ENCODE results near the gene BBOX1. TPM values are rescaled to one million over a fixed set of nuclear protein-coding genes. Genes with fewer than 3 reads are reported as not detected.

Gene BBOX1
- total RNA-seq, 1 experiment from 2014 or later = not detected

GRCh38 chr11:27162237-27162636, 121.6 kb downstream of the BBOX1 start:
- no peaks in the 10 kb centered on the region for H4K20me1 ChIP-seq (ENCODE audit: insufficient read depth)

More at GRCh38 chr11:27162237-27162636, 121.6 kb downstream of the BBOX1 start:
- ChIA-PET POLR2A (no interaction called here), RAD21 (ENCODE audit: low non-redundant PET in 1 of 2, low total read pairs in 2 of 2, uncharacterized antibody in 2 of 2, unreplicated experiment in 2 of 2) (no interaction called here), CTCF (interaction anchor here (1.0 kb wide), 1 partner anchor 323 kb away, joined by 3 read pairs; no protein-coding TSS in a partner anchor)
- intact Hi-C loops (cut with micrococcal nuclease) = no loop called here
- no peak overlapping the region for H3K27ac ChIP-seq (ENCODE audit: low read depth, low read length)
- TF ChIP-seq SIN3A (IDR thresholded peaks at IDR 0.05; ENCODE audit: low read depth) = no peak
- no peak for TF ChIP-seq SP1 (IDR thresholded peaks at IDR 0.05; ENCODE audit: low read depth)
- no peak for TF ChIP-seq ATF3 (IDR thresholded peaks at IDR 0.05)
- no peak for TF ChIP-seq ZNF274 (IDR thresholded peaks at IDR 0.05; ENCODE audit: low read depth, low read length)
- TF ChIP-seq EZH2 (IDR thresholded peaks at IDR 0.05) = no peak
- no peak for TF ChIP-seq FOSL1 (IDR thresholded peaks at IDR 0.05; ENCODE audit: low read depth)
- TF ChIP-seq TCF7L2 (IDR thresholded peaks at IDR 0.05; ENCODE audit: borderline replicate concordance, extremely low read depth, insufficient read depth, insufficient read length) = no peak
- no peak for TF ChIP-seq ZFX (IDR thresholded peaks at IDR 0.05)
- no peak for TF ChIP-seq ZBTB33 (IDR thresholded peaks at IDR 0.05; ENCODE audit: extremely low read depth, insufficient replicate concordance, low read length)
- TF ChIP-seq, protein P1, sequence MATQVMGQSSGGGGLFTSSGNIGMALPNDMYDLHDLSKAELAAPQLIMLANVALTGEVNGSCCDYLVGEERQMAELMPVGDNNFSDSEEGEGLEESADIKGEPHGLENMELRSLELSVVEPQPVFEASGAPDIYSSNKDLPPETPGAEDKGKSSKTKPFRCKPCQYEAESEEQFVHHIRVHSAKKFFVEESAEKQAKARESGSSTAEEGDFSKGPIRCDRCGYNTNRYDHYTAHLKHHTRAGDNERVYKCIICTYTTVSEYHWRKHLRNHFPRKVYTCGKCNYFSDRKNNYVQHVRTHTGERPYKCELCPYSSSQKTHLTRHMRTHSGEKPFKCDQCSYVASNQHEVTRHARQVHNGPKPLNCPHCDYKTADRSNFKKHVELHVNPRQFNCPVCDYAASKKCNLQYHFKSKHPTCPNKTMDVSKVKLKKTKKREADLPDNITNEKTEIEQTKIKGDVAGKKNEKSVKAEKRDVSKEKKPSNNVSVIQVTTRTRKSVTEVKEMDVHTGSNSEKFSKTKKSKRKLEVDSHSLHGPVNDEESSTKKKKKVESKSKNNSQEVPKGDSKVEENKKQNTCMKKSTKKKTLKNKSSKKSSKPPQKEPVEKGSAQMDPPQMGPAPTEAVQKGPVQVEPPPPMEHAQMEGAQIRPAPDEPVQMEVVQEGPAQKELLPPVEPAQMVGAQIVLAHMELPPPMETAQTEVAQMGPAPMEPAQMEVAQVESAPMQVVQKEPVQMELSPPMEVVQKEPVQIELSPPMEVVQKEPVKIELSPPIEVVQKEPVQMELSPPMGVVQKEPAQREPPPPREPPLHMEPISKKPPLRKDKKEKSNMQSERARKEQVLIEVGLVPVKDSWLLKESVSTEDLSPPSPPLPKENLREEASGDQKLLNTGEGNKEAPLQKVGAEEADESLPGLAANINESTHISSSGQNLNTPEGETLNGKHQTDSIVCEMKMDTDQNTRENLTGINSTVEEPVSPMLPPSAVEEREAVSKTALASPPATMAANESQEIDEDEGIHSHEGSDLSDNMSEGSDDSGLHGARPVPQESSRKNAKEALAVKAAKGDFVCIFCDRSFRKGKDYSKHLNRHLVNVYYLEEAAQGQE (IDR thresholded peaks at IDR 0.05; ENCODE audit: low read depth) = no peak
- TF ChIP-seq CBX3 (IDR thresholded peaks at IDR 0.05; ENCODE audit: low read depth) = no peak
- TF ChIP-seq EGR1 (IDR thresholded peaks at IDR 0.05; ENCODE audit: low read depth) = no peak
- TF ChIP-seq EZH2phosphoT487 (IDR thresholded peaks at IDR 0.05; ENCODE audit: borderline replicate concordance) = no peak
- no peak for TF ChIP-seq CEBPB (IDR thresholded peaks at IDR 0.05; ENCODE audit: low read depth)
- no peaks in the 10 kb centered on the region; the same call in 1 of the 2 replicates for H3K27me3 ChIP-seq (ENCODE audit: insufficient read depth, low read length)
- DNase-seq (ENCODE audit: low read depth, low spot score) (no peak), ATAC-seq (no peak)
- no peak overlapping the region for H3K4me3 ChIP-seq (replicated peaks in 1 of 2; ENCODE audit: low read depth in 1 of 2, low read length in 2 of 2)
- H3K36me3 ChIP-seq (ENCODE audit: control insufficient read depth in 1 of 2, insufficient read depth in 2 of 2, low read length in 2 of 2) = no peaks in the 10 kb centered on the region
- H3K4me2 ChIP-seq (ENCODE audit: low read length) = no peak overlapping the region
- no peaks in the 10 kb centered on the region for H3K4me1 ChIP-seq (ENCODE audit: control insufficient read depth in 1 of 2, insufficient read depth in 2 of 2, low read length in 2 of 2)
- BruUV-seq (replicated peaks) = no TSS peak
- H3K9me2 ChIP-seq (ENCODE audit: insufficient read depth) = no peaks in the 10 kb centered on the region
- H3K9ac ChIP-seq (ENCODE audit: low read length) = no peak overlapping the region
- H2AFZ ChIP-seq (ENCODE audit: low read depth, low read length, poor library complexity, severe bottlenecking) = no peak overlapping the region
- H3K9me3 ChIP-seq (ENCODE audit: control insufficient read depth in 1 of 2, insufficient read depth in 1 of 2, low read depth in 1 of 2, low read length in 2 of 2) = no peaks in the 10 kb centered on the region
- no peaks in the 10 kb centered on the region for H3K79me2 ChIP-seq (ENCODE audit: insufficient read depth, low read length)

All from HCT116 (cell line).